Right ventricle myocardium superior (tissue), 1 donor: ENCODE results near the gene ULBP3. TPM values are rescaled to one million over a fixed set of nuclear protein-coding genes. Genes with fewer than 3 reads are reported as not detected.

Source experiments
- ATAC-seq: fragments of 200-7000 bp; cut with Tn5 transposase; one replicate; pipeline ENCODE4 v1.9.1; 2020; ENCODE audit warnings: mild to moderate bottlenecking; ENCODE audit not compliant: poor library complexity
- DNase-seq: peaks from one replicate; pipeline ENCODE4 v3.0.0-alpha.2; 2020
- intact Hi-C: fragments of 100-400 bp; cut with DNase I; formaldehyde crosslinking; loops from one replicate; pipeline ENCODE4 v1.11.2; 2022
- total RNA-seq: library from RNA; stranded (reverse); fragmentation: NEBNext Ultra II Directional; extraction: Animal tissue kit (Norgen Biotek cat#: 25700); gene quantifications from one replicate; pipeline ENCODE4 v1.2.1, GENCODE V29; 2021
- donor health status: DM: no; HTN: yes; CAD: no; lungs with severe emphysema.

Gene ULBP3
- total RNA-seq, 1 donor from 2014 or later: 0.83 TPM

GRCh38 chr6:150050846-150051245, 18.1 kb downstream of the ULBP3 start:
- ATAC-seq: no peak
- DNase-seq: no peak
- intact Hi-C loops: no loop called here

DNA sequence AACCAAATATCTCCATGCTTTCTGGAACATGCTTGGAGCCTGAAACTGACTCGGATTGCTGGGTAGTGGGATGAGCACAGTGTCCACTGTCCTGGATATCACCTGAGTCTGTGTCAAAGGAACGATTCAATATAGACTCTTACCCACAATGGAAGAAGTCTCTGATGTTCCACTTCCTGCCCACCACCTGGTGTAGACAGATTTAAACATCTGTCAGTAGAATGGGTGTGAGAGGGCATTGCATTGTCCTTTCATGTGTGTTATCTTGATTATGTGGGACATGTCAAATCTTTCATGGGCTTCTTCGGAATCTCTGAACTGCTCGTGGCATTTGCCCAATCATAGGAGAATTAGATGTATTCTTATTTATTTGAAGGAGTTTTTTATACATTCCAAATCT, 20.8 kb downstream of the ULBP3 start:
- no peak for DNase-seq
- no peak for ATAC-seq
- intact Hi-C loops: no loop called here

DNA sequence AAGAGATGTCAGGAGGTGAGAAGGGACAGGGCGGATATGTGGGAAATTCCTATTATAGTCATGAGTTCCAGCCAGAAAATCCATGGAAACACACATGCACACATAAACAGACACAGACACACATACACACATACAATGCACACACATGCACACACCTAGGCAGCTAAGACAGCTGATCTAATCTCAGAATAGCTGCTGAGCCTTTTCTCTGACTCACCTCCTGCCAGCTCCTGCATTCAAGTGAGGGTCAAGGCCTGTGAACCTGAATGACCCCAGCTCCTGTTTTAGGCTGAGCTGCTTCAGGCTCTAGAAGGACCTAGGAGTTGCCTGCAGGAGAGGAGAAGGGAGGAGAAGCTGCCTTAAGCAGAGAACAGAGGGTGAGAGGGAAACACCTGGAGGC, 22.0 kb downstream of the ULBP3 start:
- DNase-seq (no peak), ATAC-seq (no peak)
- intact Hi-C loops: no loop called here

GRCh38 chr6:150044621-150045145, 24.2 kb downstream of the ULBP3 start:
- intact Hi-C loops: no loop called here
- DNase-seq (no peak), ATAC-seq (no peak)

DNA sequence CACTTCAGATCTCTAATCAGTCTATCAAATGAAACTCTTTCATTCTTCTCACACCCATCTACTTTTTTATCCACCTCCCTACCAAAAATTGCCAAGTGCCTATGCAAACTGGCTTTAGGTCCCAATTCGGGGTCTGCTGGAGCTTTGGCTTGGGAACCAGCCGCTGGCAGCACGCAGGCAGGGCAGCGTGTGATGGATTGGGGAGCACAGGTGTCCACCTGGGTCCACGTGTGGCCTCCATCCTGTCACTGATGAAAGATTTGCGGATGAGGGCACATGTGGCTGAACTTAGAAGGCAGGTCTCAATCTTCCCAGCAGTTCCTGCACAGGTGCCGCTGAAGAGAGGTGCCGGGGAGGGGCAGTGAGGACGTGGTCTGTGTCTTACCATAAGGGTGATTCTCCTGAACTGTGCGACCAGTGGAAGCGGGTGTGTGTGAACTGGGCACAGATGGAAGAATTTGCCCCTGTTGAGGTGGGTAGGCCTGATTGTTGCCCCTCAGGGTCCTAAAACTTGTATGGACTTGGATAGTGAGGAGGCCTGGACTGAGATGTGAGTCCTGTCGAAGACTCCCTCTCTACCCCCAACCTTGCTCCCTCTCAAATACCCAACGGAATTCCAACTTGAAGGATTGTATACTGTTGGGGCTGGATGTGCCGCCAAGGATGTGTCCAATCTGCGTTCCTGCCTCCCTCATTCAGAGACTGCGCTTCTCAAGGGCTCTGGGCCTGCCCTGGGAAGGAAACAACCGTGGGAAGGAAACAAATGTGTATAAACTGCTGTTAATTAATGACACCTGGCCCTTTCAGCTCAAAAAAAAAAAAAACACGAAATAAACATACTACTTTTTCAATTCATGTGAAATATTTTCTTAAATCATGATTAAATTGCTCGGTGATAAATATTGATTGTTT, 25.2 kb downstream of the ULBP3 start:
- DNase-seq: no peak
- ATAC-seq: no peak
- intact Hi-C loops: no loop called here

- no peak for ATAC-seq
- no peak for DNase-seq
- intact Hi-C loops: no loop called here
These were observed 25.8 kb downstream of the ULBP3 start for GRCh38 chr6:150043096-150043495.

GRCh38 chr6:150038202-150039062, 30.5 kb downstream of the ULBP3 start:
- intact Hi-C loops: no loop called here
- DNase-seq (no peak), ATAC-seq (no peak)

DNA sequence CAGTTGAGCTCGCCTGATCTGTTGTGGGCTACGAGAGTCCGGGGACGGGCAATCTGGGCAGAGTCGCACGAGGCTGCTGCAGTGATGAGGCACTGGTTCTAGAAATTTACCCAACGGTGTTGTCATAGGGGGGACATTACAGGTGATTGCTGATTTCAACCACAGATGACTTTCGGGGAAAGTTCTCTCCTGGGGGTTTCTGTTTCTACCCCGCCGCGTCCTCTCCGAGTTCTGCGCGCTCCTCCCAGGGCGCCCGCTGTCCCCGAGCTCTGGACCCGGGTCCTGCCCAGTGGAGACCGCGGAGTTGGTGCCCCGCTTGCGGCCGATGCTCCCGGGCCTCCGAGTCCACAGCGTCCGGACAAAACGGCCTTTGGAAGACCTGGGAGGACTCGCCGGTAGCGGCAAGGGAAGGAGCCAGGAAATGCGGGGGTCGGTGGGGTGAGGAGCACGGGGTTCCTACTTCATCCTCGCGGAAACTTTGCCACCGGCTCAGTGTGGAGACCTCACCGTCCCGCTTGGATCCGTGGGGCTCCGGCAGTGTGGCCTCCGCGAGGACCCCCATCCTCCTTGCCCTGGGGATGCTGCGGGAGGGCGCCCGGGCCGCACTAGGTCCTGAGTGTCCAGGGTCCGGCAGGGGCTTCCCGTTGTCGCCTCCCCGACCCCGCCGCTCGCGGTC, 31.3 kb downstream of the ULBP3 start:
- ATAC-seq: peak; percentile 29
- DNase-seq: no peak

GRCh38 chr6:150036081-150036480, 32.8 kb downstream of the ULBP3 start:
- ATAC-seq: no peak

More for the DNA sequence above, 31.3 kb downstream of the ULBP3 start:
- intact Hi-C loops: no loop called here

DNA sequence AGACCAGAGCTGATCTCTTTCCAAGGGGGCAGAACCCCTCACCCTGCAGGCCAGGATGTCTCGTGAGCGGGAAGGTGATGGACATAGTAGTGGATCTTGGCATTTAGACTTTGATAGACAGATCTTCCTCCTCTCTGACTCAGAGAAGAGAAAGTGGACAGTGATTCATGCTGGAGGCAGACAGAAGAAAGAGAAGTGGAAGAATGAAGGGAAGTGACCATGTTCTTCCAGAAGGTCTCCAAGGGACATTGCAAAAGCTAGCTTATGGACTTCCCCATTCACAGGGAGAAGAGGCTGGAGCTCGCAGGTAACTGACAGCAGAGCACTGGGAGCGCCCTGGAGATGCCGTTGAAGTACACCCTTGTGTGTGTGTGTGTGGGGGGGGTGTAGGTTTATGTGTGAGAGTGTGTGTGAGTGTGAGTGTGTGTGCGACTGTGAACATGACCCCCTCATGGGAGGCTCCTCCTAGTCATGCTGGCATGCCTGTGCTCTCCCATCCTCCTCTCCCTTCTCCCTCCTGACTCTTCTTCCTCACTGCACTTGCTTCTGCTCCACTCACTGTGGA, 35.6 kb downstream of the ULBP3 start:
- no peak for DNase-seq
- intact Hi-C loops: no loop called here
- no peak for ATAC-seq

More at GRCh38 chr6:150036081-150036480, 32.8 kb downstream of the ULBP3 start:
- intact Hi-C loops: no loop called here
- DNase-seq: no peak

DNA sequence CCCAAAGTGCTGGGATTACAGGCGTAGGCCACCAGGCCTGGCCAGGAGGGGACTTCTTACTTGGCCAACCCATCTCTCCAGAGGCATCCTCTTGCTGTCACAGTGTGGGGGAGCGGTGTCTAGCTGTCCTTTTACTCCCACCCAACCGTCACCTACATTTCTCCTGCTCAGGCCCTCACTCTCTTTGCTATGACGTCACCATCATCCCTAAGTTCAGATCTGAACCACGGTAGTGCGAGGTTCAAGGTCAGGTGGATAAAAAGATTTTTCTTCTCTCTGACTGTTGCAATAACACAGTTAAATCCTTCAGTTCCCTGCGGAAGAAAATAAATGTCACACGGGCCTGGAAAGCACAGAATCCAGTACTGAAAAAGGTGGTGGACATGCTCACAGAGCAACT, 36.3 kb downstream of the ULBP3 start:
- intact Hi-C loops: no loop called here
- DNase-seq (no peak), ATAC-seq (no peak)

GRCh38 chr6:150030611-150031010, 38.3 kb downstream of the ULBP3 start:
- intact Hi-C loops: no loop called here
- DNase-seq: no peak
- no peak for ATAC-seq

GRCh38 chr6:150029749-150030148, 39.2 kb downstream of the ULBP3 start:
- DNase-seq: no peak
- no peak for ATAC-seq
- intact Hi-C loops: no loop called here

DNA sequence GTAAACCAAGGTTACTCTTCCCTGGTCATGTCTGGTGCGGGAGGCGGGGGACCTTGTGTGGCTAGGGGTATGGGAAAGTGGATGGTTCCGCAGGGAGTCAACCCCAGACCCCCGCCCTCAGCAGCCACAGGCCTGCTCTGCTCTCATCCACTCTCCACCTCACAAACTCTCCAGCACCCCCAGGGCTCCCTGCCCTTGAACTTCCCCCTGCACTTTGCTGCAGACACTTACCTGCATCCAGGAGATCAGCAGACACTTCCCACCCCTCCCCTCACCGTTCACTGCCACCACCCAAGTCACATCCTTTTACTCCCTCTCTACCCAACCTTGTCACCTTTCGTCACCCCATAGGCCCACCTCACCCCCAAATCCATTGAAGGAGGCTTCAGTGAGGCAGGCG, 39.6 kb downstream of the ULBP3 start:
- intact Hi-C loops: no loop called here
- DNase-seq (no peak), ATAC-seq (no peak)

- intact Hi-C loops: no loop called here
- no peak for ATAC-seq
- no peak for DNase-seq
These were observed 40.1 kb downstream of the ULBP3 start for GRCh38 chr6:150028799-150029198.

DNA sequence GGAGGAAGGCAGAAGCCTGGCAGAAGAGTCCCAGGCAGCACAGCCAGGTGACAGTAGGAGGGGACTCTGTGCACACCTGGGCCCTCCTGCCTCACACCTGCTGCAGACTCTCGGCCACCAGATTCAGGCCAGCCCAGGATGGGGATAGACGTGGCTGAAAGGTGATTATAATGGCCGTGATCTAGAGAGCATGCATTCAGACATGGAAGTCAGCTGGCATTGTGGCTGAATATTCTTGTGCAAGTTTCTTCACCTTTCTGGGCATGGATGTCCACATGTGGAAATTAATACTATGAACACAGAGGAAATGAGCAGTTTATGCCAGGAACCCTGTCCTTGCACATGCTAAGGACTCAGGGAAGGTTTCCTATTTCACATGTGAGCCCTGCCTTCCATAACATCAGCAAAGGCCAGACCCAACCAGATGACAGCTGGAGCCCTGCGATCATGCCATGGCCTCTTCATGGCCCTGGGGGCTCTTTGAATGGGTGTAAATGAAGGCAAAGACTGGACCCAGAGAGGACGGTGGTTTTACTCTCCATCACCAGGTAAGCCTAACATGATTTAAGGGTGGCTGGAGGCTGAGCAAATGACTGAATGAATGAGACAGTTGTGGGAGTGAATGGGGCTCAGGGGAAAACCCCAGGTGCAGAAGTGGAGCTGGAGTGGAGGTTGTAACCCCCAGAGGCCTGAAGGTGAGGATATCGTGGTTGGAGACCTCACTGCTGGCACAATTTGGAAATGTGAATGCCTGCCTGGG, 40.9 kb downstream of the ULBP3 start:
- intact Hi-C loops: no loop called here
- ATAC-seq: no peak
- no peak for DNase-seq

DNA sequence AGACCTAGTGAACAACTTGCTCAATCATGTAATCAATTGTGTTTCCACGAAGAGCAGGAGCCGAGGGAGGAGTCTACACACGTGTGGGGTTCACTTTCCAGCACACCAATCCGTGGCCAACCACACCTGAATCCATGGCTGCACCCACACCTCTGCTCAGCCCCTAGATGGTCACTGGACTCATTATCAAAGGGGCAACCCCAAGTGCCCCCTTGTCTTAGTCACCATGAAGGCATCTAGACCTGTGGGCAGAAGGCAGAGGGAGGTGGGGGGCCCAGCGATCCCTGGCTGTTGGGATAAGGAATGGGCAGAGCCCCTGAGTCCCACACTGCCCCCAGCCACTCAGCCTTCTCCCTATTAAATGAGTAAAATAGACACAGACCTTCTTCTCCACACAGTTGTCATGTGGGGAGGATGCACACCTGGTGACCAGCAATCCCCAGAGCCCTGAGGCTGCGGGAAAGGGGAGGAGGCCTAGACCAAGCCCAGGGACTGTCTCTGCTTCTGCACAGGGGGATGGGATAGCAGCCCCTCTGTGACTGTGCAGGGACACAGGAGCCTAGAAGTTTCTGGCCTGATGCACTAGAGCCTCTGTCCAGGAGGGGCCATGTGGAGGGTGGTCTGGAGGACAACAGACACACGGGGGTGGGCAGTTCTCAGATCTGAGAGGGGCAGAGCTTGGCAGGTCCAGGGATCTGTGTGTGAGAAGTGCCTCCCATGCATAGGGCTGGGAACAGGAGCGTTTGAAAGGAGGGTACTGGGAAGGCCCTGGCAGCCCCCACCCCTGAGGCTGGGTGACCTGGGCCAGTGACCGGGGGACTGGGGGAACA, 41.7 kb downstream of the ULBP3 start:
- DNase-seq (no peak), ATAC-seq (no peak)
- intact Hi-C loops: no loop called here
